HG02642 (cell line): ENCODE data around the gene LAPTM5.
A peak's percentile ranks its signal among the peaks of the same experiment; 100 is the strongest.

Experiments
- ATAC-seq: cut with Tn5 transposase; IDR thresholded peaks from one replicate; pipeline ENCODE4 v1.9.1; 2021; ENCODE audit warnings: mild to moderate bottlenecking; ENCODE audit not compliant: unreplicated experiment, poor library complexity

Gene LAPTM5

DNA sequence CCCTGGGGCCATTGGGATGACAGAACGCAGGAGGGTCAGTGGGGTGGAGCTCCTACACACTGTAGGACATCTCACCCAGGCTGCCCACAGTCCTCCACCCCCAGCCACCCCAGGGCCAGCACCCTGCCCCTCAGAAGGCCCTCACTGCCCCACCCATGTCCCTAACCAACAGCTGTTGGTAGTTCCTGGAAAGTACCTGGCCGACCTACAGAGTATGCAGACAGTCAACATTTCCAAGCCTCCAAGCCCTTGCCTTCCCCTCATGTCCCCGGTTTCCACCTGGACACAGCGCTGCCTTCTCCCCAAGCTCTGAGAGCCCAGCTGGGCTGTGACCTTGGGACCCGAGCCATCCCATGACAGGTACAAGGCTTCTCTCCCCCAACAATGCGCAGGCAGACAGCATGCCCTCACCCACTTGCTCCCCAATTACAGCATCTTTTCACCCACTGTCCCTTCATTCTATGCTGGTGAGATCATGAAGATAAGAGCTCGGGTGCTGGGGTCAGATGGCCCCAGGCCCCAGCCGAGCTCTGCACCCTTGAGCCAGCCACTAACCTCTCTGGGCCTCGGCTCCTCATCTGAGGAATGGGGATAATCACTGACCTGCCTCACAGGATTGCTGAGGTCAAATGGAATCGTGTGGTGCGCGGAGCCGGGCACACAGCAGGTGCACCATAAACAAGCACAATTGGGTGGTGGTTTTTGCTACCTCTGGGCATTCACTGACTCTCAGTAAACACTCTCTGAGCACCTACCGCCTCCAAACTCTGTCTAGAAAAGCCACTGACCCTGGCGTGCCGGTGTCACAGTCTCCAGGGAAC lies 11.2 kb downstream of the LAPTM5 start:
- no peak for ATAC-seq

DNA sequence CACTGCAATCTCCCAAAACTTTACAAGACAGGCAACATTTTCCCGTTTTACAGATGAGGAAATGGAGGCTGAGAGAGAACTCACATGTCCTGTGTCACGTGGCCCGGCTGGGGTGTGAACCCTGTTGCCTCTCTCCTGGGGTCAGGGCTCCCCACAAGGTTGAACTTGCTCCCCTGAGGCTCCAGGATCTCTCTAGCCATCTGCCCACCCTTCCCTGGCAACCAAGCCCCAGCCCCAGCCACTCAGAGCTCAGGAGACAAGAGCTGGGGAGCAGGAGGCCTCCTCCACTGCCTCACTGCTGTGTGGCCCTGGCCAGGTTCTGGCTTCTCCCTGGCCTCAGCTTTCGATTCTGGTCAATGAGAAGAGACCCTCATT lies 11.8 kb downstream of the LAPTM5 start:
- ATAC-seq = no peak

GRCh38 chr1:30745156-30745833 lies 12.3 kb downstream of the LAPTM5 start:
- ATAC-seq = no peak

DNA sequence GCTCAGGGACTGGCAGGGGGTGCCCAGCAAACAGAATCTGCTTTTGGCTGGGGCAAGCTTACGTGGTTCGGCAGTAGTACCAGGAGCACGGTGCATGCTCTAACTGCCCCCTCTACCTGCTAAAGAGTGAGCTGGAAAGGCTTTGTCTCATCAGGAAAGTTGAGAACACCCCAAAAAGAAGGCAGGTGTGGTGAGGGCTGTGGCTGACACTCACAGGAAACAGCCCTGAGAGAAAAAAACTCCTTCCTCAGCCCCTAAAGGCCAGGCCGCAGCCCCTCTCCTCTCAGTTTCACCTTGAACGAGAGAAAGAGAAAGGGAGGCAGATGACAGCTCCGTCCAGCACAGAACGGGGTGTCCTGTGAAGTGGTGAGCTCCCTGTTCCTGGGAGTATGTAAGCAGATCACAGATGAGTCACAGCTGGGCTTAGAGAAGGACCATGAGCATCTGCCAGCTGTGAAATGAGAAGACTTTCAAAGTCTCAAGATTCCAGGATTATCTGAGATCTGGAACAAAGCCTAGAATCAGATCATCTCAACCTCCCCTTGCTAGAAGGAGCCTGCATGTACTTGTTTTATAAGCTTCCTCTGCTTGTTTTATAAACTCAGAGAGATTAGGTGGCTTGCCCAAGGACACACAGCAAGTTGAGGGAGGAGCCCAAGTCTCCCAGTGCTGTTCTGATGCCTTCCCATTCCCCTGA lies 13.4 kb downstream of the LAPTM5 start:
- ATAC-seq = peak; percentile 36

DNA sequence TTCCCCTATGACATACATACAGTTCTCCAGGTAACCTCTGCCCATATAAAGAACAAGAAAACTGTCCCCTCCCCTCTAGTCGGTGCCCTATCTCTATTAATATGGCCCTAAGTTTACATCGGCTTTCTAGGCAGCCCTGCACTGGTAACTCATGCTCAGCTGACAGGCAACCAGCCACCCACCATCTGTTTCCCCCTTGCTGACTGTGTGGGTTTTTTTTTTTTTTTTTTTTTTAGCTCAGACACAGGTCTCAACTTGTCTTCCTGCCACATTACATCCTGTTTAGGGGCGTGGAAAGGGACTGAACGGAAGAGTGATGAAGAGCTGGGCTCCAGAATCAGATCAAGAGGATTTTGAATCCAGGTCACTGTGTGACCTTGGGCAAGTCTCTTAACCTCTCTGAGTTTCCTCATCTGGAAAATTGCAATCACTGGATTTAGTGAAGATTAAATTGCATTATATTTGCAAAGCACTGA lies 14.0 kb downstream of the LAPTM5 start:
- peak; percentile 37 for ATAC-seq

GRCh38 chr1:30742963-30743559 lies 14.5 kb downstream of the LAPTM5 start:
- ATAC-seq = no peak

- no peak for ATAC-seq
These were observed 15.1 kb downstream of the LAPTM5 start for GRCh38 chr1:30742300-30742962.

GRCh38 chr1:30741239-30741894 lies 16.2 kb downstream of the LAPTM5 start:
- no peak for ATAC-seq

- no peak for ATAC-seq
These were observed 17.0 kb downstream of the LAPTM5 start for GRCh38 chr1:30740251-30741238.

GRCh38 chr1:30739601-30740000 lies 18.0 kb downstream of the LAPTM5 start:
- ATAC-seq = no peak

GRCh38 chr1:30738715-30739559 lies 18.6 kb downstream of the LAPTM5 start:
- no peak for ATAC-seq

GRCh38 chr1:30738040-30738714 lies 19.4 kb downstream of the LAPTM5 start:
- no peak for ATAC-seq

- ATAC-seq = no peak
These were observed 20.1 kb downstream of the LAPTM5 start for GRCh38 chr1:30737357-30738039.

DNA sequence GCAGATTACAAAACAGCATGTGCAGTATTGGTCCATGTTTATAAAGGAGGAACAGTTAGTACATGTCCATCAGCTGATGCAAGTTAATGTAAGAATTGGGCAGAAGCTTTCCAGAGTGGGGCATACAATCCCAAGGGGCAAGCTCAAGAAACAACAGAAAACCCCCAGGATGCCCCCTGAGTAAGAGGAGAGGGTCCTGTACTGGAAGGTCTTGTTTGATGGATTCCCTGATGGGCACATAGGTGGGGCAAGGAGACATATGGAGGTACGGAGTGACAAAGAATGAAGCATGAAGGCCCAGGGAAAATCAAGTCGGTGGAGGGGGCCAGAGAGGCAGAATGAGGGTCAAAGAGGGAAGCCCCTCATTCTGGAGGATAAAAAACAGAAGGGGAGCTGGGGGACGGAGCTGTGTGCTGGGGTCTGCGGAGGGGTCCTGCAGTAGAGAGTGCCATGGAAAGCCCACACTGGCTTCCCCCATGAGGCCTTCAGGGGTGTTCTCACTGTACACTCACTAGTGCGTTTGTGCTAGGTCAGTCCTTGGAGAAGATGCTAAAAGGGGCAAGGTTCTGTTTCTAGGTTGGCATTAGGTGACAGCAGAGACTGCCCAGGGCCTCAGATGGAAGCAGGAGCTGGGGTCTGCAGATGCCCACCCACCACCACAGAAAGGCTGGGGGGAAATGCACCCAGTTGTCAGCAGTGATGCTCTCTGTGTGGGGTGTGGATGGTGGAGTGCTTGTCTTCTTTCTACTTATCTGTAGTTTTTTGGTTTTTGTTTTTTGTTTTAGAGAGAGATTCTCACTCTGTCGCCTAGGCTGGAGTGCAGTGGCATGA lies 21.7 kb downstream of the LAPTM5 start:
- no peak for ATAC-seq

DNA sequence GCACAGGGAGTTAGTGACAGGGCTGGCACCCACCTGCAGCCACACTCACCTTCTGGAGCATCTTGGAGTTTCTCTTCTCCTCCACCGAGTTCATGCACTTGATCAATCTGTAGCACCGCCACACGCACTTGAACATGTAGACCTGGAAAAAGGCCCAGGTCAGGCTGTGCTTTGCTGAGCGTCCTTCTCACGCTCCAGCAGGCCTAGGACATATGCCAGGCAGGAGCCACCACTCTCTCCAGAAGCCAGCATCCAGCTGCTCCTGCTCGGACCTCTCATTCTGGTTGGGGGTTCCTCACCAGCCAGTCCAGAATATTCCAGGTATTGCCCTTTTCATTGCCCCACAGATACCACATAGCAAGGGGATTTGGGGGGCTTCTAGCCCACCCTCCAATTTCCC lies 22.4 kb downstream of the LAPTM5 start:
- no peak for ATAC-seq

DNA sequence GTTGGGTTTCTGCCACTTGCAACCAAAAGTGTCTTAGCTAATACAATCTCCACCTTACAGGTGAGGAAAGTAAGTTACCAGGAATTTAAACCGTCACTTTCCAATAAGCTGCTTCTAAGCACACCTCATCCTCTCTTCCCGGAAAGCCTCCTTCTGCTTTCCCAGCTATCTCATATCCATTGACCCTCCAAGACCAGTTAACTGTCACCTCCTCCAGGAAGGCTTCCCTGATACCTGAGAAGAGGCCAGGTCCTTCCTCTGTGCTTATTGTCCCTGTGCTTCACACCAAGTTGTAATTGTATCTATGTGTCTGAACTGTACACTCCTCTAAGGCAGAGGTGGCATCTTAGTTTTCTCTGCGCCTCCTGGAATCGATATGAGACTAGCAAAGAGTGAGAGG lies 23.0 kb downstream of the LAPTM5 start:
- ATAC-seq = no peak
